Esophagus muscularis mucosa (tissue), 4 donors: Measurements from ENCODE around the gene PTPN14. TPM values are rescaled to one million over a fixed set of nuclear protein-coding genes. Genes with fewer than 3 reads are reported as not detected.
"Not testable (repeated sequence)": the region's sequence is repeated elsewhere in the genome, so short reads cannot be mapped to it uniquely, and the experiment has no call there.

Experiments used
- DNase-seq: peaks from one replicate; pipeline ENCODE4 v3.0.0-alpha.2; 2017; ENCODE audit errors: extremely low spot score
- H3K27ac ChIP-seq, 4 donors: fragments of 200-600 bp; sonication (generic); replicated peaks in 1 of 4; 1 replicate in 3 of 4; 2 replicates in 1 of 4; pipeline ENCODE4 v1.5.1; 2016 to 2019; ENCODE audit warnings: mild to moderate bottlenecking in 1 of 4
- H3K27me3 ChIP-seq, 4 donors: fragments of 200-600 bp; sonication (generic); one replicate each; pipeline versions ENCODE4 v1.5.1 to v1.6.0; 2016 to 2019
- H3K36me3 ChIP-seq, 4 donors: fragments of 200-600 bp; sonication (generic); one replicate each; pipeline ENCODE4 v1.5.1; 2016 to 2019
- H3K4me1 ChIP-seq, 4 donors: fragments of 200-600 bp; sonication (generic); one replicate each; pipeline ENCODE4 v1.5.1; 2016 to 2019
- H3K4me3 ChIP-seq, 4 donors: fragments of 200-600 bp; sonication (generic); 1 replicate in 2 of 4; 2 replicates in 2 of 4; pipeline ENCODE4 v1.5.1; 2016 to 2019; ENCODE audit warnings: mild to moderate bottlenecking in 4 of 4, moderate library complexity in 1 of 4
- H3K9me3 ChIP-seq, 4 donors: fragments of 200-600 bp; sonication (generic); 1 replicate in 3 of 4; 2 replicates in 1 of 4; pipeline ENCODE4 v1.5.1; 2016 to 2019
- CTCF ChIP-seq, 3 experiments: fragments of 200-600 bp in 2 of 3; fragments of 450-650 bp in 1 of 3; sonication (generic) in 2 of 3; IDR thresholded peaks; one replicate each; pipeline ENCODE4 v1.5.1; 2017 to 2019; ENCODE audit warnings: antibody characterized with exemption in 3 of 3, mild to moderate bottlenecking in 2 of 3, moderate library complexity in 1 of 3
- EP300 ChIP-seq: sonication (generic); formaldehyde crosslinking; IDR thresholded peaks from one replicate; pipeline ENCODE4 v1.6.1; 2017; ENCODE audit warnings: antibody characterized with exemption
- POLR2A ChIP-seq: fragments of 450-650 bp; IDR thresholded peaks from one replicate; pipeline ENCODE4 v1.6.1; 2017; ENCODE audit warnings: antibody characterized with exemption, moderate library complexity, mild to moderate bottlenecking, low read depth
- POLR2AphosphoS5 ChIP-seq, 2 donors: sonication (generic); formaldehyde crosslinking; IDR thresholded peaks; one replicate each; pipeline ENCODE4 v1.6.1; 2017; ENCODE audit warnings: antibody characterized with exemption in 2 of 2
- WGBS: methylation state at CpG from one replicate; pipeline ENCODE4 v1.1.5; 2018; 5-methylcytosine and 5-hydroxymethylcytosine counted together
- intact Hi-C: fragments of 100-400 bp; cut with DNase I; formaldehyde crosslinking; loops from one replicate; pipeline ENCODE4 v1.15.1; 2023
- total RNA-seq, 4 donors: library from RNA; depleted of rRNA; stranded (reverse); fragments of >200 nt; gene quantifications; one replicate each; pipeline versions ENCODE4 v1.1.0 to v1.2.1, GENCODE V29; 2016

Gene PTPN14
- total RNA-seq, 4 donors from 2014 or later, result 48.5 to 108 (median 69.1) TPM

- no peaks in the 10 kb centered on the region for H3K36me3 ChIP-seq
- H3K27ac ChIP-seq, result no peak overlapping the region
- intact Hi-C loops, result no loop called here
- WGBS, result 88% methylated on average over 6 of the region's 6 CpGs
- no peak overlapping the region for H3K4me3 ChIP-seq
- TF ChIP-seq POLR2A, result no peak
- TF ChIP-seq CTCF (IDR thresholded peaks at IDR 0.05), result no peak
- TF ChIP-seq POLR2AphosphoS5 (IDR thresholded peaks at IDR 0.05), result no peak
- TF ChIP-seq EP300, result no peak
- DNase-seq, result no peak
- no peaks in the 10 kb centered on the region for H3K9me3 ChIP-seq
- no peaks in the 10 kb centered on the region for H3K27me3 ChIP-seq
- H3K4me1 ChIP-seq, result peaks cover 0 to 3% (median 0%) of the 10 kb centered on the region in 4 donors
Observed at GRCh38 chr1:214583113-214583512, 31.7 kb upstream of the PTPN14 start.

GRCh38 chr1:214582289-214582891 is 31.0 kb upstream of the PTPN14 start:
- intact Hi-C loops, result no loop called here

GRCh38 chr1:214581785-214582184 is 30.4 kb upstream of the PTPN14 start:
- whole genome bisulfite sequencing, result 23% methylated on average over 2 of the region's 2 CpGs
- Histone ChIP-seq H3K4me3 (no peak overlapping the region), H3K27ac (no peak overlapping the region), H3K4me1 (peaks cover 0 to 3% (median 0%) of the 10 kb centered on the region in 4 donors), H3K27me3 (no peaks in the 10 kb centered on the region), H3K9me3 (peaks cover 0 to 5% (median 4%) of the 10 kb centered on the region in 4 donors), H3K36me3 (no peaks in the 10 kb centered on the region)
- intact Hi-C loops, result no loop called here
- TF ChIP-seq POLR2A (no peak), POLR2AphosphoS5 (IDR thresholded peaks at IDR 0.05) (no peak), EP300 (no peak), CTCF (IDR thresholded peaks at IDR 0.05) (no peak)
- no peak for DNase-seq

More at GRCh38 chr1:214582289-214582891, 31.0 kb upstream of the PTPN14 start:
- Histone ChIP-seq H3K4me1 (peaks cover 0 to 3% (median 0%) of the 10 kb centered on the region in 4 donors), H3K4me3 (no peak overlapping the region), H3K36me3 (no peaks in the 10 kb centered on the region), H3K9me3 (no peaks in the 10 kb centered on the region), H3K27ac (no peak overlapping the region), H3K27me3 (no peaks in the 10 kb centered on the region)
- TF ChIP-seq POLR2A (no peak), POLR2AphosphoS5 (IDR thresholded peaks at IDR 0.05) (no peak), CTCF (IDR thresholded peaks at IDR 0.05) (no peak), EP300 (no peak)
- WGBS, result 76% methylated on average over 7 of the region's 7 CpGs
- DNase-seq, result no peak

- DNase-seq, result no peak
- intact Hi-C loops, result no loop called here
- H3K9me3 ChIP-seq, result peaks cover 0 to 18% (median 16%) of the 10 kb centered on the region in 4 donors
- TF ChIP-seq POLR2AphosphoS5 (IDR thresholded peaks at IDR 0.05) (no peak), CTCF (IDR thresholded peaks at IDR 0.05) (no peak), EP300 (no peak), POLR2A (no peak)
- H3K27ac ChIP-seq, result no peak overlapping the region
- no peaks in the 10 kb centered on the region for H3K36me3 ChIP-seq
- H3K4me1 ChIP-seq, result peaks cover 0 to 3% (median 0%) of the 10 kb centered on the region in 4 donors
- no peak overlapping the region for H3K4me3 ChIP-seq
- no peaks in the 10 kb centered on the region for H3K27me3 ChIP-seq
Observed at GRCh38 chr1:214579183-214579582, 27.8 kb upstream of the PTPN14 start.

- H3K36me3 ChIP-seq, H3K27me3 ChIP-seq, H3K4me1 ChIP-seq, DNase-seq, H3K27ac ChIP-seq, H3K4me3 ChIP-seq, intact Hi-C loops: not testable (repeated sequence)
- WGBS, result 68% methylated on average over 3 of the region's 3 CpGs
- peaks cover 0 to 18% (median 16%) of the 10 kb centered on the region in 4 donors for H3K9me3 ChIP-seq
Observed at GRCh38 chr1:214576120-214576519, 24.7 kb upstream of the PTPN14 start.
